HG03439 (cell line): ENCODE measurements around the gene RELN.
"Not testable (repeated sequence)": the region's sequence is repeated elsewhere in the genome, so short reads cannot be mapped to it uniquely, and the experiment has no call there.

ENCODE experiments used
- ATAC-seq: cut with Tn5 transposase; IDR thresholded peaks from one replicate; pipeline ENCODE4 v1.9.1; 2021; ENCODE audit warnings: mild to moderate bottlenecking, moderate library complexity; ENCODE audit not compliant: unreplicated experiment

Gene RELN

DNA sequence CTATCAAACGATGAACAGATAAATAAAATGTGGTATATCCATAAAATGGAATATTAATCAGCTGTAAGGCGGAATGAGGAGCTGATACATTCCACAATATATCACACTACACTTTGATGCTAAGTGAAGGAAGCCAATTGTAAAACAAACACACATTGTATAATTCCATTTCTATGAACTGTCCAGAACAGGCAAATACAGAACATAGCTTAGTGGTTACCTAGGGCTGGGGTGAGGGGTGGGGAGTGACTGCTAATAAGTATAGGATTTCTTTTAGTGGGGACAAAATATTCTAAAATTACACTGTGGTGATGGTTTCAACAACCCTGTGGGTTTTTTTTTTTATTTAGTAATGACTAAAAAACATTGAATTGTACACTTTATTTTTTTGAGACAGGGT, 461.3 kb downstream of the RELN start:
- ATAC-seq = no peak

DNA sequence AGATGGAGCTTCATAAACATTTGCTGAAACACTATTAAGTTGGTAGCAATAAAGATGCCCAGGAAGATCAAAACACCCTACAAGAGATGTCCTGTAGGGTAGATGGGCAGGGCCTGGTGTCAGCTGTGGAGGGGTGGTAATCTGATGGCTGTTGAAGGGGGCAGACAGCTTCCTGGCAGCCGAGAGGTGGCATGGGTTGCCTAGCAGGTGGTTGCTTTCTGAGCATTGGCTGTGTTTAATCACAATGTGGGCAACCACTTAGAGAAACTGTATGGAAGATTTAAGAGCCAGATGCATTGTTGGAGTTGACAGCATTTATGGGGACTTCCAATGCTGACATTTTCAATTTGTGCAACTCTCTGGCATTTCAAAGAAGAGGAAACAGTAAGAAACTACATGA, 463.5 kb downstream of the RELN start:
- no peak for ATAC-seq

DNA sequence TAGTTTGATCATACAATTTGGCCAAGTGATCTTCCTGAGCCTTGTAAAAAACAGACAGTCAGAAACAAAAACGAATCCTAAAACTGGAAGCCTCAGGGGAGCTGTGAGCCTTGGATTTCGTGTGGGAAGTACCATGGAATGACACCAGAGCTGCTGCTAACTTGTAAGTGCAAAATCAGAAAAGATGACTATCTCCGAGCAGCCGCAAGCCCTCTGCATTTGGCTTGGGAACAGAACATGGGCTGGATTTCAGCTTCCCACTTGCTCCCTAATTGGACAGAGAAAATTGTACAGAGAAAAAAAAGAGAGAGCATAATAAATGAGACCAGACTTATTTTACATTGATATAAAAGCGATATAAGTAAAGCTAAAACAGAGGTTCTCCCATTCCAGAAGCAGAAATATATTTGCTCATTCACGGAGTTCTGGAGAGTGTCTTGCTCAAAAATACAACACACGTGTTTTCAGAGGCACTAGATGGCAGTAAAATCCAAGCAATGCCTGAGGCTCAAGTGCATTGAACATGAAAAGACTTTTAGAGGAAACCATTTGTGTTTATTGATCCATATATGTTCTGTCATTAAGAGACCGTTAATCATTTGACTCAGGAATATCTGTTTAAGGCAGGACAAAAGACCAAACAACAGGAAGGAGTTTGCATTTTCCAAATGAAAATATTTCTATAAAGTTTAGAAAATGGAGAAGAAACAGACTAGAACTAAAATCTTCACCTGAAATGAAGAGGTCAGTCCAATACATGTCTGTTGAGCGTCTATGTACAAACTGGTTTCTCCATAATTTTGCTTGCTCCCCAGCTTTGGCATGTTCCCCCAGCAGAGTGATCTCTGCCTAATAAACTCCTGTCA, 465.2 kb downstream of the RELN start:
- ATAC-seq = no peak

DNA sequence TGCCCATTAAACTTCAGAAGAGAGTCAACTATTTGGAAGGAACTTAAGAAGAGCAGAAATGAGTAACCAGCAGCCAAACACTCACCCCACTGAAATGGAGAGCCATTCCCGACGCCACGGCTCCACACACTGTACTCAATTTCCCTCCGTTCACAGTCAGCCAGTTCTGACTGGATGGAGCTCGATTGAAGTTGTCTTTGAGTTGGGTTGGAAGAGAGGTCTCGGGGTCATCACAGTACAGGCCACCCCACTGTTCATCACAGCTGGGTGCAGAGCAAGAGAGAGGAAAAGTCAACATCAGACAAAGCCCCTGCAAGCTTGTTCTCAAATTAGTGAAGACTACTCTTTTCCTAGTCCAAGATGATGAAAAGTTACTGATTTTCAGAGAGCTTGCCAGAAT, 467.5 kb downstream of the RELN start:
- no peak for ATAC-seq

- no peak for ATAC-seq
Measured at GRCh38 chr7:103504505-103505135, 484.8 kb downstream of the RELN start.

GRCh38 chr7:103501206-103501605, 488.3 kb downstream of the RELN start:
- ATAC-seq = no peak

- ATAC-seq = no peak
Measured at GRCh38 chr7:103499976-103500375, 489.5 kb downstream of the RELN start.

DNA sequence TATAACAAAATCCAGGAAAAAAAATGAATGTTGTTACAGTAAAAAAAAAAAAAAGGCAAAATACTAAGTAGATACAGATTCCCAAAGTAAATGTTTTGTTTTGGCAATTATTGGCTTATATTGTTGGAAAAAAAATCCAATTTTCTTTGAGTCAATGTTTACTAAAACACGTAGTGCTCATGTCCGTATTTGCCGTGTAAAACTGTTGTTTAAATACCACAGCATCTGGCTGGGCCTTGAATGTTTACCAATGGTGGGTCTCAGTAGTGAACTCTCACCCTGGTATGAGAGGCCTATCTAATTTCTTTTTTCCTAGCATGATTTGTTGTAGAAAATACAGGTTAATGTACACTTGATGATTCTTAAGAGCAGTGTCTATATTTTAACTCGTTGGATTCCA, 502.0 kb downstream of the RELN start:
- ATAC-seq = no peak

DNA sequence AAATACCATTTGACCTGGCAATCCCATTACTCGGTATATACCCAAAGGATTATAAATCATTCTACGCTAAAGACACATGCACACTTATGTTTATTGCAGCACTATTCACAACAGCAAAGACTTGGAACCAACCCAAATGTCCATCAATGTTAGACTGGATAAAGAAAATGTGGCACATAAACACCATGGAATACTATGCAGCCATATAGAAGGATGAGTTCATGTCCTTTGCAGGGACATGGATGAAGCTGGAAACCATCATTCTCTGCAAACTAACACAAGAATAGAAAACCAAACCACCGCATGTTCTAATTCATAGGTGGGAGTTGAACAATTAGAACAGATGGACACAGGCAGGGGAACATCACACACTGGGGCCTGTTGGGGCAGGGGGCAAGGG, 502.6 kb downstream of the RELN start:
- not testable (repeated sequence) for ATAC-seq

DNA sequence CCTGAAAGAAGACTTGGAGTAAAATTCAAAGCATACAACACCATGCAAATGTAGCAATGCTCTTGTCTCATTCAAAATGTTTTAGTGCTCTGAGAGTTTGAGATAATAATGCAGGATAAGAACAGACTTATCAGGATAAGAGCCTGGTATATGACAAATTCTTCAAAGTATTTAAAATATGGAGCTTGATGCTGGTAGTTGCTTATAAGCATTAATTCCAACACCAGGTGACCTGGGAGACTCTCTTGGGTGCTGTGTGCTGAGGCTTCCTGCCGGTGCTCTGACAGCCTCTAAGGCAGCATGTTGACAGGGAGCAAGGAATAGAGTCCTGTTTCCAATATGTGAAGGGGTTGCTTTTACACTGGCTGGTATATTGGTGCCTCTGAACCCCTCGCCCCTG, 508.7 kb downstream of the RELN start:
- ATAC-seq = no peak

- no peak for ATAC-seq
Measured at GRCh38 chr7:103474956-103475355, 514.5 kb downstream of the RELN start.

DNA sequence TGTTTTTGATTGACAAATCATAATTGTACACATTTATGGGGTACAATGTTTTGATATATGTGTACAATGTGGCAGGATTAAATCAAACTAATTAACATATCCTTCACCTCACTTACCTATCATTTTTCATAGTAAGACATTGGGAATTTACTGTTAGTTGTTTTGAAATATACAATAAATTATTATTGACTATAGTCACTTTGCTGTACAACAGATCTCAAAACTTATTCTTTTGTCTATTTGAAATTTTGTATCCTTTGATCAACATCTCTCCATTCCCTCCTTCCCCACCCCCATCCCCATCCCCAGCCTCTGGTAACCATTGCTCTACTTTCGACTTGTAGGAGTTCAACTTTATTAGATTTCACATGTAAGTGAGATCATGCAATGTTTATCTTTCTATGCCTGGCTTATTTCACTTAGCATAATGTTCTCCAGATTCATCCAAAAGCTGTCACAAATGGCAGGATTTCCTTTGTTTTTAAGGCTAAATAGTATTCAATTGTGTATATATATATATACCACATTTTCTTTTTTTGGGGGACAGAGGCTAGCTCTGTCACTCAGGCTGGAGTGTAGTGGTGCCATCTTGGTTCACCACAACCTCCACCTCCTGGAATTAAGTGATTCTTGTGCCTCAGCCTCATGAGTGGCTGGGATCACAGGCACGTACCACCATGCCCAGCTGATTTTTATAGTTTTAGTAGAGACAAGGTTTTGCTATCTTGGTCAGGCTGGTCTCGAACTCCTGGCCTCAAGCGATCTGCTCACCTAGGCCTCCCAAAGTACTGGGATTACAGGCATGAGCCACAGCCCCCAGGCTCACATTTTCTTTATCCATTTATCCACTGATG, 520.1 kb downstream of the RELN start:
- ATAC-seq = no peak

- no peak for ATAC-seq
Measured at GRCh38 chr7:103466814-103467213, 522.6 kb downstream of the RELN start.

GRCh38 chr7:103462358-103462757, 527.1 kb downstream of the RELN start:
- ATAC-seq = no peak

GRCh38 chr7:103447073-103447960, 542.1 kb downstream of the RELN start:
- peak; percentile 58 for ATAC-seq

GRCh38 chr7:103446049-103446520, 543.4 kb downstream of the RELN start, which contains the start of gene SLC26A5:
Gene SLC26A5, minus strand, starts transcription at chr7:103446207. Its CDS starts 24,693 bp downstream, at chr7:103421514.
- ATAC-seq = no peak

GRCh38 chr7:103445228-103446048, 544.0 kb downstream of the RELN start:
- ATAC-seq = no peak

DNA sequence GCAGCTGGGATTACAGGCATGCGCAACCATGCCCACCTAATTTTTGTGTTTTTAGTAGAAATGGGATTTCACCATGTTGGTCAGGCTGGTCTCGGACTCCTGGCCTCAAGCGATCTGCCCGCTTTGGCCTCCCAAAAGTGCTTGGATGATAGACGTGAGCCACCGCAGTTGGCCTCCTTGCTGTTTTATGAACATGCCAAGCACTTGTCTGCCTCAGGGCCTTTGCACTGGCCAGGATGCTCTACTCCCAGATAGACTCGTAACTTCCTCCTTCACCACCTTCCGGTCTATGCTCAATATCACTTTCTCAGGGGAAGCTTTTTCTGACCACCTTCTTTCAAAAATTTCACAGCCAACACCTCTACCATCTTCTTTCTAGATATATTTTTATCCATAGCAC, 549.8 kb downstream of the RELN start:
- no peak for ATAC-seq

GRCh38 chr7:103437623-103438022, 551.8 kb downstream of the RELN start:
- no peak for ATAC-seq
